ENCODE results near the gene SCYL3.

GRCh38 chr1:169844941-169845608, 48.6 kb downstream of the SCYL3 start:
- TF ChIP-seq YY1 (IDR thresholded peaks at IDR 0.05; ENCODE audit: low read depth) (no peak), TAF1 (IDR thresholded peaks at IDR 0.05; ENCODE audit: low read depth) (no peak)
